Brain microvascular endothelial cell (primary cell): Measurements from ENCODE around the gene B3GAT3.

ENCODE experiments used
- DNase-seq: peaks from one replicate; pipeline ENCODE4 v3.0.0-alpha.2; 2020
- H3K27ac ChIP-seq: fragments of 250-450 bp; sonication (Bioruptor Pico); 2 replicates; pipeline ENCODE4 v1.5.1; 2020; ENCODE audit warnings: mild to moderate bottlenecking, moderate library complexity
- H3K27me3 ChIP-seq: fragments of 250-450 bp; sonication (Bioruptor Pico); replicated peaks from 2 replicates; pipeline ENCODE4 v1.5.1; 2020; ENCODE audit warnings: mild to moderate bottlenecking
- H3K36me3 ChIP-seq: fragments of 250-450 bp; sonication (Bioruptor Pico); replicated peaks from 2 replicates; pipeline ENCODE4 v1.5.1; 2020; ENCODE audit warnings: mild to moderate bottlenecking
- H3K4me3 ChIP-seq: 2 replicates; pipeline ENCODE4 v1.5.1; 2011; ENCODE audit warnings: low read depth, mild to moderate bottlenecking, control low read depth, low read length, moderate library complexity
- CTCF ChIP-seq: IDR thresholded peaks from 2 replicates; pipeline ENCODE4 v1.5.1; 2011; ENCODE audit warnings: low read depth, mild to moderate bottlenecking, moderate library complexity, low read length, control low read depth, inconsistent platforms; ENCODE audit errors: missing control alignments
- in situ Hi-C: cut with HindIII; loops from 2 replicates; pipeline ENCODE4 v1.10.0; 2017; ENCODE audit warnings: low sequenced_read_pairs, low pct_ligation_motif_present

The B3GAT3 gene

GRCh38 chr11:62567018-62567633, 54.7 kb downstream of the B3GAT3 start:
- in situ Hi-C loops: loop anchor here (25.0 kb wide), 1 partner anchor 180 kb away; no protein-coding TSS in a partner anchor
- Histone ChIP-seq H3K36me3 (peaks cover 93% of the 10 kb centered on the region), H3K27me3 (no peaks in the 10 kb centered on the region), H3K27ac (no peak overlapping the region), H3K4me3 (no peak overlapping the region)
- TF ChIP-seq CTCF: no peak
- no peak for DNase-seq

- no peak for DNase-seq
- no peak overlapping the region for H3K4me3 ChIP-seq
- no peaks in the 10 kb centered on the region for H3K27me3 ChIP-seq
- H3K27ac ChIP-seq: no peak overlapping the region
- no peak for TF ChIP-seq CTCF
- peaks cover 90% of the 10 kb centered on the region for H3K36me3 ChIP-seq
- in situ Hi-C loops: loop anchor here (25.0 kb wide), 1 partner anchor 179 kb away; no protein-coding TSS in a partner anchor
Observed at GRCh38 chr11:62566247-62566646, 55.5 kb downstream of the B3GAT3 start.
